Right lobe of liver (tissue), 6 donors: ENCODE measurements around the gene ZBTB44. TPM values are rescaled to one million over a fixed set of nuclear protein-coding genes. Genes with fewer than 3 reads are reported as not detected.

Experiments
- ATAC-seq, 4 donors: fragments of 200-7000 bp; cut with Tn5 transposase; one replicate each; pipeline ENCODE4 v1.9.1; 2020; ENCODE audit warnings: mild to moderate bottlenecking in 4 of 4, moderate library complexity in 4 of 4
- DNase-seq, 3 donors: peaks; one replicate each; pipeline ENCODE4 v3.0.0-alpha.2; 2020
- H3K27ac ChIP-seq, 3 donors: fragments of 200-600 bp; one replicate each; pipeline ENCODE4 v1.8.0; 2022
- H3K27me3 ChIP-seq, 2 donors: fragments of 200-600 bp; one replicate each; pipeline ENCODE4 v1.8.0; 2022
- H3K36me3 ChIP-seq, 4 donors: fragments of 200-600 bp; sonication (generic) in 1 of 4; one replicate each; pipeline versions ENCODE4 v1.5.1 to v1.8.0; 2017 to 2022; ENCODE audit warnings: control low read depth in 1 of 4
- H3K4me1 ChIP-seq, 4 donors: fragments of 200-600 bp; sonication (generic) in 1 of 4; one replicate each; pipeline versions ENCODE4 v1.5.1 to v1.8.0; 2017 to 2022; ENCODE audit warnings: control low read depth in 1 of 4
- H3K4me3 ChIP-seq, 3 donors: fragments of 200-600 bp; one replicate each; pipeline ENCODE4 v1.8.0; 2022
- H3K9me3 ChIP-seq, 4 donors: fragments of 200-600 bp; sonication (generic) in 1 of 4; one replicate each; pipeline versions ENCODE4 v1.5.1 to v1.8.0; 2017 to 2022; ENCODE audit warnings: control low read depth in 1 of 4
- CTCF ChIP-seq, 4 donors: fragments of 200-600 bp in 3 of 4; fragments of 450-650 bp in 1 of 4; IDR thresholded peaks; one replicate each; pipeline versions ENCODE4 v1.5.1 to v1.8.0; 2016 to 2022; ENCODE audit warnings: antibody characterized with exemption in 4 of 4, mild to moderate bottlenecking in 2 of 4
- POLR2A ChIP-seq: fragments of 450-650 bp; IDR thresholded peaks from one replicate; pipeline ENCODE4 v1.6.1; 2017; ENCODE audit warnings: antibody characterized with exemption, mild to moderate bottlenecking
- WGBS: methylation state at CpG from one replicate; pipeline ENCODE4 v1.1.6; 2018; ENCODE audit warnings: low coverage, low lambda C conversion rate; ENCODE audit not compliant: insufficient coverage; ENCODE audit errors: missing lambda C conversion rate; 5-methylcytosine and 5-hydroxymethylcytosine counted together
- intact Hi-C, 2 donors: fragments of 100-400 bp; cut with DNase I; formaldehyde crosslinking; loops; one replicate each; pipeline versions ENCODE4 v1.11.2 to v1.14.1; 2022
- total RNA-seq, 6 experiments: library from RNA; depleted of rRNA in 2 of 6; stranded (reverse); fragments of >200 nt in 2 of 6; fragmentation: NEBNext Ultra II Directional in 3 of 6; extraction: Animal tissue kit (Norgen Biotek cat#: 25700) in 3 of 6; gene quantifications; one replicate each; pipeline versions ENCODE4 v1.1.0 to v1.2.4, GENCODE V29; 2016 to 2023
- donor health status: DM: no; HTN: yes; CAD: no.
- donor health status: DM: no; HTN: no; CAD: no.
- donor health status: DM: no; HTN: no; CAD: no.
- donor health status: DM: no; HTN: yes; CAD: no.
- donor health status: DM: no; HTN: yes; CAD: no.

Gene ZBTB44
- total RNA-seq, 6 experiments from 2014 or later: 16.3 to 22.4 (median 18.4) TPM

- ATAC-seq (no peak), DNase-seq (no peak)
- H3K36me3 ChIP-seq: no peaks in the 10 kb centered on the region
- peaks cover 0 to 10% (median 0%) of the 10 kb centered on the region in 4 donors for H3K4me1 ChIP-seq
- H3K27ac ChIP-seq: no peak overlapping the region
- H3K27me3 ChIP-seq: no peaks in the 10 kb centered on the region
- intact Hi-C loops: no loop called here
- TF ChIP-seq POLR2A (no peak), CTCF (IDR thresholded peaks at IDR 0.05) (no peak)
- no peaks in the 10 kb centered on the region for H3K9me3 ChIP-seq
- WGBS: 83% methylated on average over 1 of the region's 1 CpG
- H3K4me3 ChIP-seq: no peak overlapping the region
Measured at GRCh38 chr11:130278745-130279144, 36.0 kb downstream of the ZBTB44 start.

- Histone ChIP-seq H3K27ac (no peak overlapping the region), H3K4me3 (no peak overlapping the region), H3K9me3 (no peaks in the 10 kb centered on the region), H3K36me3 (no peaks in the 10 kb centered on the region), H3K4me1 (peaks cover 0 to 4% (median 0%) of the 10 kb centered on the region in 4 donors), H3K27me3 (no peaks in the 10 kb centered on the region)
- TF ChIP-seq CTCF (IDR thresholded peaks at IDR 0.05) (no peak), POLR2A (no peak)
- ATAC-seq: no peak
- DNase-seq: no peak
- WGBS: 62% methylated on average over 3 of the region's 3 CpGs
- intact Hi-C loops: no loop called here
Measured at GRCh38 chr11:130278151-130278550, 36.6 kb downstream of the ZBTB44 start.

- Histone ChIP-seq H3K36me3 (no peaks in the 10 kb centered on the region), H3K27me3 (no peaks in the 10 kb centered on the region), H3K4me1 (no peaks in the 10 kb centered on the region), H3K4me3 (no peak overlapping the region), H3K27ac (no peak overlapping the region), H3K9me3 (no peaks in the 10 kb centered on the region)
- DNase-seq: no peak
- WGBS: 92% methylated on average over 2 of the region's 2 CpGs
- intact Hi-C loops: no loop called here
- no peak for ATAC-seq
- TF ChIP-seq POLR2A: no peak
- no peak for TF ChIP-seq CTCF (IDR thresholded peaks at IDR 0.05)
Measured at GRCh38 chr11:130272336-130272735, 42.4 kb downstream of the ZBTB44 start.

GRCh38 chr11:130269326-130269943 lies 45.3 kb downstream of the ZBTB44 start:
- H3K4me1 ChIP-seq: no peaks in the 10 kb centered on the region
- H3K9me3 ChIP-seq: no peaks in the 10 kb centered on the region
- peaks cover 0 to 3% (median 0%) of the 10 kb centered on the region in 4 donors for H3K36me3 ChIP-seq
- WGBS: 53% methylated on average over 1 of the region's 1 CpG
- TF ChIP-seq POLR2A: no peak
- TF ChIP-seq CTCF (IDR thresholded peaks at IDR 0.05): no peak
- no peak overlapping the region for H3K27ac ChIP-seq
- no peak overlapping the region for H3K4me3 ChIP-seq
- ATAC-seq (no peak), DNase-seq (no peak)
- intact Hi-C loops: no loop called here
- H3K27me3 ChIP-seq: no peaks in the 10 kb centered on the region
